Endothelial cell of umbilical vein (primary cell): ENCODE results near the gene GREB1. TPM values are rescaled to one million over a fixed set of nuclear protein-coding genes. Genes with fewer than 3 reads are reported as not detected.

Experiments
- BruUV-seq: library from RNA; stranded (reverse); fragments of 400-500 nt; replicated peaks from 2 replicates; lab custom pipeline; 2021; lab: Mats Ljungman, UMichigan
- CTCF ChIA-PET: fragments of 300-600, 350-600 bp; sonication (Branson Sonifier 250); formaldehyde crosslinking; loops from one replicate; lab custom pipeline; 2021; ENCODE audit warnings: antibody characterized with exemption, inconsistent platforms; lab: Charles Lee
- POLR2A ChIA-PET: fragments of 300-600, 350-600 bp; sonication (Branson Sonifier 250); formaldehyde crosslinking; loops from one replicate; lab custom pipeline; 2021; ENCODE audit warnings: antibody characterized with exemption, inconsistent platforms; lab: Charles Lee
- DNase-seq: peaks from one replicate; pipeline ENCODE4 v3.0.0-alpha.2; 2011; ENCODE audit warnings: low read depth, low spot score
- FAIRE-seq: peaks from 2 replicates; lab custom pipeline; 2011; peaks lifted over from hg19 to GRCh38; lab: Jason Lieb, UNC
- H2AFZ ChIP-seq: 2 replicates; pipeline ENCODE4 v1.6.0; 2012; ENCODE audit warnings: low read depth, low read length, control low read depth, inconsistent platforms
- H3K27ac ChIP-seq: 2 replicates; pipeline ENCODE4 v1.5.1; 2011; ENCODE audit warnings: low read depth, mild to moderate bottlenecking, control low read depth, low read length, moderate library complexity; ENCODE audit not compliant: insufficient read depth
- H3K27me3 ChIP-seq, 2 experiments: 2 replicates each; pipeline versions ENCODE4 v1.6.0 to v1.6.1; 2011; ENCODE audit warnings: low read length in 2 of 2, mixed read lengths in 1 of 2; ENCODE audit not compliant: control insufficient read depth in 2 of 2, insufficient read depth in 2 of 2
- H3K36me3 ChIP-seq, 2 experiments: 2 replicates in 1 of 2; 3 replicates in 1 of 2; pipeline ENCODE4 v1.5.1; 2011; ENCODE audit warnings: low read length in 2 of 2, mild to moderate bottlenecking in 1 of 2, moderate library complexity in 1 of 2; ENCODE audit not compliant: control insufficient read depth in 2 of 2, insufficient read depth in 2 of 2; ENCODE audit errors: extremely low read depth in 1 of 2
- H3K4me1 ChIP-seq: 3 replicates; pipeline ENCODE4 v1.5.1; 2011; ENCODE audit warnings: mild to moderate bottlenecking, low read length; ENCODE audit not compliant: control insufficient read depth, insufficient read depth; ENCODE audit errors: extremely low read depth
- H3K4me2 ChIP-seq: 2 replicates; pipeline ENCODE4 v1.6.1; 2011; ENCODE audit warnings: low read length, control low read depth, mixed read lengths; ENCODE audit not compliant: insufficient read depth
- H3K4me3 ChIP-seq, 3 experiments: fragments of 200-600 bp in 1 of 3; sonication (generic), shearing (Covaris generic) in 1 of 3; replicated peaks in 1 of 3; 2 replicates each; pipeline ENCODE4 v1.5.1; 2011 to 2016; ENCODE audit warnings: control low read depth in 3 of 3, low read length in 3 of 3, mild to moderate bottlenecking in 2 of 3, inconsistent platforms in 1 of 3, low read depth in 1 of 3, moderate library complexity in 1 of 3; ENCODE audit not compliant: insufficient read depth in 1 of 3
- H3K79me2 ChIP-seq: 2 replicates; pipeline ENCODE4 v1.6.0; 2012; ENCODE audit warnings: low read length, inconsistent platforms; ENCODE audit not compliant: control insufficient read depth, insufficient read depth
- H3K9ac ChIP-seq: replicated peaks from 2 replicates; pipeline ENCODE3; 2011; ENCODE audit warnings: low read length, control low read depth; ENCODE audit not compliant: insufficient read depth; ENCODE audit errors: extremely low read depth
- H3K9me1 ChIP-seq: replicated peaks from 3 replicates; pipeline ENCODE4 v1.6.0; 2011; ENCODE audit warnings: mild to moderate bottlenecking, low read length; ENCODE audit not compliant: control insufficient read depth, insufficient read depth; ENCODE audit errors: extremely low read depth
- H3K9me3 ChIP-seq: replicated peaks from 2 replicates; pipeline ENCODE4 v1.5.1; 2012; ENCODE audit warnings: low read length, inconsistent platforms; ENCODE audit not compliant: control insufficient read depth, insufficient read depth
- H4K20me1 ChIP-seq: replicated peaks from 2 replicates; pipeline ENCODE3; 2011; ENCODE audit warnings: mild to moderate bottlenecking, low read length; ENCODE audit not compliant: control insufficient read depth, insufficient read depth; ENCODE audit errors: extremely low read depth
- CTCF ChIP-seq, 2 donors: IDR thresholded peaks; 1 replicate in 1 of 2; 2 replicates in 1 of 2; pipeline ENCODE4 v1.5.1; 2011; ENCODE audit warnings: low read length in 2 of 2, mild to moderate bottlenecking in 2 of 2, moderate library complexity in 2 of 2, control low read depth in 1 of 2, inconsistent platforms in 1 of 2, low read depth in 1 of 2; ENCODE audit not compliant: insufficient read depth in 1 of 2; ENCODE audit errors: extremely low read depth in 1 of 2
- EZH2 ChIP-seq: IDR thresholded peaks from 2 replicates; pipeline ENCODE4 v1.6.1; 2012; ENCODE audit warnings: borderline replicate concordance, low read depth, mild to moderate bottlenecking, moderate library complexity, low read length, inconsistent platforms; ENCODE audit not compliant: severe bottlenecking
- FOS ChIP-seq: IDR thresholded peaks from 2 replicates; pipeline ENCODE4 v1.6.1; 2011; ENCODE audit warnings: mild to moderate bottlenecking, low read length, moderate library complexity, borderline replicate concordance; ENCODE audit not compliant: insufficient read depth
- GATA2 ChIP-seq: IDR thresholded peaks from 2 replicates; pipeline ENCODE4 v1.7.0; 2011; ENCODE audit warnings: low read depth, mild to moderate bottlenecking, moderate library complexity, mixed read lengths, low read length; ENCODE audit not compliant: insufficient read length, insufficient read depth
- JUN ChIP-seq: IDR thresholded peaks from 2 replicates; pipeline ENCODE4 v1.6.1; 2011; ENCODE audit warnings: borderline replicate concordance, low read depth; ENCODE audit not compliant: insufficient read length, insufficient read depth
- MAX ChIP-seq: IDR thresholded peaks from 2 replicates; pipeline ENCODE4 v1.6.1; 2011; ENCODE audit not compliant: insufficient read depth, insufficient read length
- MYC ChIP-seq: IDR thresholded peaks from one replicate; pipeline ENCODE4 v1.6.1; 2011; ENCODE audit warnings: mild to moderate bottlenecking, low read depth, low read length
- POLR2A ChIP-seq: IDR thresholded peaks from 2 replicates; pipeline ENCODE4 v1.6.1; 2012; ENCODE audit warnings: low read depth, mild to moderate bottlenecking, control low read depth, low read length
- POLR2AphosphoS5 ChIP-seq: IDR thresholded peaks from 2 replicates; pipeline ENCODE4 v1.6.1; 2012; ENCODE audit warnings: low read depth, mild to moderate bottlenecking, control low read depth, low read length, moderate library complexity; ENCODE audit not compliant: insufficient read depth
- dilution Hi-C: fragments of 300-500 bp; cut with MboI; formaldehyde crosslinking; loops from one replicate; pipeline ENCODE4 v1.15.0; 2019; ENCODE audit warnings: low sequenced_read_pairs; ENCODE audit not compliant: extremely low pct_ligation_motif_present
- intact Hi-C: fragments of 100-400 bp; cut with micrococcal nuclease; formaldehyde crosslinking; loops from one replicate; pipeline ENCODE4 v1.10.0; 2022
- polyA plus RNA-seq, 4 experiments: library from polyadenylated mRNA; depleted of rRNA in 3 of 4; stranded (reverse) in 3 of 4; unstranded in 1 of 4; fragments of >200 nt; gene quantifications; 2 replicates each; pipeline versions ENCODE4 v1.2.1 to v1.2.3, GENCODE V29; 2011 to 2012; ENCODE audit warnings: missing spikeins in 1 of 4
- total RNA-seq: library from RNA; stranded (reverse); gene quantifications from 2 replicates; pipeline ENCODE4 v1.2.3, GENCODE V29; 2021

GREB1 gene
- total and polyA plus RNA-seq, 2 donors (not counting 3 experiments of a cell fraction or from before 2014, with no cell fraction given) = 0.17 to 0.58 TPM

DNA sequence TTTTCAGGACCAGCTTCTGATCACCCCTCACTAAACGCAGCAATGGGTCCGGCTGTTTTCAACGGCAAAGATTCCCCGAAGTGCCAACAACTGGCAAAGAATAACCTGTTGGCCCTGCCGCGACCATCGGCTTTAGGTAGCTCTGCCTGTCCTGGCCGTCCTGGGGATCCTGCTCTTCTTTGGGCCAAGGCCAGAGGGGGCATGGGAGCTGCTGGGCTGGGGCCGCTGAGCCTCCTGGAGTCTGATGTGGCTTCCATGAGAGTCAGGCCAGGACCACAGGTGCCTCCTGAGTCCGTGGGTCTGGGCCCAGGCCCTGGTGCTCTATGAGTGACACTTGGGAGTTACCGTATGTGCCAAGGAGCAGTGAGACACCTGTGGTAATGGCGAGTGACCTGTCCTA is 46.9 kb downstream of the GREB1 start:
- intact Hi-C loops = loop anchor here (5.0 kb wide), 2 partner anchors 197 to 348 kb away; no protein-coding TSS in a partner anchor
- H3K4me2 ChIP-seq = no peak overlapping the region
- H3K4me1 ChIP-seq = no peaks in the 10 kb centered on the region
- no peaks in the 10 kb centered on the region for H4K20me1 ChIP-seq
- H2AFZ ChIP-seq = no peak overlapping the region
- FAIRE-seq (no peak), DNase-seq (no peak)
- H3K4me3 ChIP-seq = no peak overlapping the region
- dilution Hi-C loops = no loop called here
- H3K27me3 ChIP-seq = no peaks in the 10 kb centered on the region
- BruUV-seq = no TSS peak
- ChIA-PET CTCF (interaction anchor here (1.0 to 9.0 kb wide), 5 partner anchors 11 to 748 kb away, joined by 3 to 239 read pairs (median 9); a partner anchor contains a TSS), POLR2A (no interaction called here)
- no peak overlapping the region for H3K27ac ChIP-seq
- H3K9me1 ChIP-seq = no peaks in the 10 kb centered on the region
- H3K9me3 ChIP-seq = no peaks in the 10 kb centered on the region
- TF ChIP-seq FOS (no peak), MYC (no peak), GATA2 (no peak), MAX (no peak), POLR2AphosphoS5 (no peak), JUN (no peak), POLR2A (no peak), CTCF (IDR thresholded peaks at IDR 0.05; ENCODE audit: extremely low read depth in 1 of 2, insufficient read depth in 1 of 2, low read depth in 1 of 2, low read length in 2 of 2) (no peak), EZH2 (no peak)
- H3K79me2 ChIP-seq = no peaks in the 10 kb centered on the region
- no peaks in the 10 kb centered on the region for H3K36me3 ChIP-seq
- H3K9ac ChIP-seq = no peak overlapping the region
